Measurements from ENCODE around the gene IARS1.

The IARS1 gene

GRCh38 chr9:92295240-92295790, 1.8 kb upstream of the IARS1 start:
- DNase-seq, result no peak

- DNase-seq, result no peak
Observed at GRCh38 chr9:92294297-92294676, 790 bp upstream of the IARS1 start.

DNA sequence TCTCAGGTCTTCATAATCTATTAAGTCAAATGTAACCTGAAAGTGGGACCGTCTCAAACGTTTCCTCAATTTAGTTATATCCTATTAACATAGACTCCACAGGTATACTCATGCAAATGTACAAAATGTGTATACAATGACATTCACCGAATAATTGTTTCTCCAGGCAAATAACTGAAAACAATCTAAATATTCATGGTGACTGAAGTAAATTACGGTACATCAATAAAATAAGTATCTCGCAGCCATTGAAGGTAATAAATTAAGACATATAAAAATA, 482 bp downstream of the IARS1 start:
- DNase-seq, result no peak

- no peak for DNase-seq
Observed at GRCh38 chr9:92292338-92293074, 991 bp downstream of the IARS1 start.

- no peak for DNase-seq
Observed at GRCh38 chr9:92291577-92291976, 1.9 kb downstream of the IARS1 start.

DNA sequence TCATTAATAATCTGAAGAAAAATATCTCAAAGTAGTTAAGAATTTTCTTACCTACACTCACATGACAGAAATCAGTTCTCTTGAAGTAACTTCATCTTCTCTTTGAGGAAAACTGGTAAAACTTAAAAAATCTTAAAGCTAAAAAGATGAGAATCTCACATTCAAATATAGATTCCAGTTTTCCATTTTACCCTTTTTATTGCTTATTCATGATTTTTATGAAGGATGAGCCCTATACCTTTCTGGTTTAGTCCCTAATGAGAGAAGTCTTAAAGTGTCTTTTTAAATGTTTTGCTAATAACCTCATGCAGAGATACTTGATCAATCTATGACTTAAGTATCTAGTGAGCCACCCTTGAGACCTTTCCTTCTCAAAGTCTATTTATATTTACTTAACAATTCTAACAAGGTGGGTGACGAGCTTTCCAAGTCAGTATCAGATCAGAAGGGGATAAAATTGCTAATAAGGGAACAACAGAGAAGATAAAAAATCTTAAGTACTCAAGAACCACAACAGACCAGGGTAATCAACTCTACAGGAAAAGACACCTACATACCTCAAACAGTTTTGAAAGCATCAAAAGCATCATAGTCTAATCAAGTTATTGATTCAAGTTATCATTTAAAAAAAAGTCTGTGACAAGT, 2.6 kb downstream of the IARS1 start:
- DNase-seq, result no peak

DNA sequence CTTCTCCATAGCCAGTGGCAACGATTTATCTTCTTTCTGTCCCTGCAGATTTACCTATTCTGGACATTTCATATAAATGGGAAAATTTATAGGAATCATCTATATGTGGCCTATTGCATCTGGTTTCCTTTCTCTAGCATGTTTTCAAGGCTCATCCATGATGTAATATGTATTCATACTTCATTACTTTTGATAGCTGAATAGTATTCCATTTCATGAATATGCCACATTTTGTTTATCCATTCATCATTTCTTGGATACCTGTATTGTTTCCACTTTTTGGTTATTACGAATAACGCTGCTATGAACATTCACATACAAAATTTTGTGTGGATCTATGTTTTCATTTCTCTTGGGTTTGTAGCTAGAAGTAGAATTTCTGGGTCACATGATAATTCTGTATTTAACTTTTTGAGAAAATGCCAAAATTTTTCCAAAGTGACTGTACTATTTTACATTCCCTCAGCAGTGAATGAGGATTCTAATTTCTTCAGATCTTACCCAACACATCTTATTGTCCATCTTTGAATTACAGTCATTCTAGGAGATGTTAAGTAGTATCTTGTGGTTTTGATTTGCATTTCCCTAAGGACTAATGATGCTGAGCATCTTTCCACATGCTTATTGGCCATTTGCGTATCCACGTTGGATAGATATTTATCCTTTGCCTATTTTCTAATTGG, 3.6 kb downstream of the IARS1 start:
- no peak for DNase-seq

- no peak for DNase-seq
Observed at GRCh38 chr9:92279302-92279701, 14.2 kb downstream of the IARS1 start.

DNA sequence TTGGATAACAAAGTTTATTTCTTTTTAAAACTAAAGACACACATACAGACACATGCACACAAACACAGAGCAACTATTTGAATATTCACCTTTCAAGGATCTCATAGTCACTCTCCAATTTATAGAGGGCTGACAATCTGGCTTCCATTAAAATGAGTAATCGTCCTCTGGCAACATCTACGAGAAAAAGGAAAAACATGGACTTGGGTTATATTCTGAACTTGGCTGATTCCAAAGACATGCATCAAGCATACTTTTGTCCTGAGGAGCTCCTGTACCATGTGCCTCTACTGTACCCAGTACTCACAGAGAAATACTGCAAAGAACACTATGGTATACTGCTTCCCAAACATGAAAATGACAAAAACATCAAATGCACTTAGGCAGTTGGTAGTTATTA, 15.4 kb downstream of the IARS1 start:
- DNase-seq, result no peak

DNA sequence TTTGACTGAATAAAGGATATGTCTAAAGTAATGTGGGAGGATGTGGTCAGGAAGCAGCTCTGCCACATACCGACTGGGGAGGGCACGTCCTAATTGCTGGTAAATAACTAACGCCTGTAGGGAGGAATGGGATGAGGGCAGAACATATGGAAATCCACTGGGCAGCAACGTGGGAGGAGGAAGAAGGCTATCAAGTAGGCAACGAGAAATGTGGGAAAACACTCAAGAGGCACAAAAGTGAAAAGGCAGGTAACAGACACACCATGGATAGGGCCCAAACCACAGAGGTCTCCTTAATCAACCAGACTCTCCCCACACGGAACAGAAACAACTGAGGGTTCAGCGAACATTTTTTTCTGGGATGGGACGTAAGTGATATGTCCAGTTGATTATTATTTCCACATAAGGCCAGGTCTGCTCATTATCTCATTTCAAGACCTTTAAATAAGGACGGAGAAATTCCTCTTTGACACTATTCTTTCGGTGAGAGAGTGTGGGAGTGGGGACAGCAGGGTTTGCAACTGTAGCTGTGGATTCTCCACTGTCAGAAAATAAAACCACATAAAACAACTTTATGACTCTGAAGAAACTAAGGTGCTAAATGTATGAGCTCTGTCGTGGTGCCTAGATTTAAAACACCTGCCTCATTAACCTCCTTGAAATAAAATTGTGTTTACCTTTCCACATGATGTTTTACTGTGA, 17.0 kb downstream of the IARS1 start:
- DNase-seq, result no peak

DNA sequence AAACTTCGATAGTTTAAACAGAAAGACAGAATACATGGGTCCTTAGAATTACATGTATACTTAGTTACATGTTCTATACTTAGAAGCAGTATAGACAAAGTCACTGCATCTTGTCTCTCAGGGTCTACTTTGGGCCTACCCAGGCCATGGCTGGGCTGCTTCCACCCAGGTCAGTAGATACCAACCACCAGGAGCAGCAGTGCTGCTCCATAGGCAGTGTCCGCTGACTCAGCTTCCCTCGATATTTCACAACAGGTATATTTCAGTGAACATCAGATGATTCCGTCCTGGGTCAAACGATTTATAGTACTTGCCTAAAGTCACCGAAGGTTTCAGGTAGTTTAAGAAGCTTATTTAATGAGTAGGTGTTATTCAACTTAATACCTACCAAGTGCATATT, 18.0 kb downstream of the IARS1 start:
- no peak for DNase-seq

- DNase-seq, result no peak
Observed at GRCh38 chr9:92270511-92270910, 23.0 kb downstream of the IARS1 start.

DNA sequence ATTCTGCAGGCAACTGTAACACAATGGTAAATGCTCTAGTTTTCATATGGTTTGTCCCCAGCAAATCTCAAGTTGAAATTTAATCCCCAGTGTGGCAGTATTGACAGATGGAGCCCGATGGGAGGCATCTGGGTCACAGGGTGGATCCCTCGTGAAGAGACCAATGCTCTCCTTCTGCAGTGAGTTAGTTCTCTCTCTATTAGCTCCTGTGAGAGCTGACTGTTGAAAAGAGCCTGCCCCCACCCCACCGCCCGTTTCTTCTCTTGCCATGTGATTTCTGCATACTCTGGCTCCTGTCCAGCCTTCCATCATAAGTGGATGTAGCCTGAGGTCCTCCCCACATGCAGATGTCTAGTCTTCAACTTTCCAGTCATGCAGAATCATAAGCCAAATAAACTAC, 27.0 kb downstream of the IARS1 start:
- no peak for DNase-seq

DNA sequence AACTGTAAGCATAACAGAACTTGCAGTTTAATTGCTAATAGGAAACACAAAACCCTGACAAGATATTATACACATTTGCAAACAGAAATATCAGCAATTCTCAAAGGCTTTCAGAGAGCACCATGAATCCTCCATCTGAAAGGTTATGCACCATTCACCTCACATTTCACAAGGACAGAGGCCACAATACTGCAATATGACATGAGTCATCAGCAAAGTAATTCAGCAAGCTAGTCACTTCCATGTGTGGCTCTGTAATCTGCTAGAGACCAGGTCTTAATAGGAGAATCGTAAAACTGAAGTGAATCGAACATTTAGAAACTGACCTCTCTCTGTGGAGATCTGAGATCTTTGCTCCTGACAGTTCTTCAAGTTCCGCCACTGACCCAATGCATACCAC, 28.3 kb downstream of the IARS1 start:
- no peak for DNase-seq

- DNase-seq, result no peak
Observed at GRCh38 chr9:92263131-92263530, 30.4 kb downstream of the IARS1 start.

DNA sequence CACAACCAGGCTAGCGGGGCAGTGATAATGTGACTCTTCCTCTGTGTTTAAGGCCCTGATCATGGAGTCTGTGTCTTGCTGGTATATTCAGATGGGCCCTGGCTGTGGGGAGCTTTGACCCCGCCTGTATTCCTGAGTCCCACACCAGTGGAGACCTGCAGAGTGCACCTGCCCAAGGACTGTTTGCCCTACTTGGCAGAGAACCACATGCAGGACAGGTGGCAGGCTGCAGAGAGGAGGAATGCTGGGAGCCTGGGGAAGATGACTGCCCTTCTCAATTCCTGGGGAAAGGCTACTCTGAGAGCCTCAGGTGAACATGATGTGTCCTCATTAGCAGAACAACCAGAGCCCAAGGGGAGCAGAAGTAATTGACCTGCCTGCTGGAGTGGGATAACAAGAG, 36.2 kb downstream of the IARS1 start:
- no peak for DNase-seq

DNA sequence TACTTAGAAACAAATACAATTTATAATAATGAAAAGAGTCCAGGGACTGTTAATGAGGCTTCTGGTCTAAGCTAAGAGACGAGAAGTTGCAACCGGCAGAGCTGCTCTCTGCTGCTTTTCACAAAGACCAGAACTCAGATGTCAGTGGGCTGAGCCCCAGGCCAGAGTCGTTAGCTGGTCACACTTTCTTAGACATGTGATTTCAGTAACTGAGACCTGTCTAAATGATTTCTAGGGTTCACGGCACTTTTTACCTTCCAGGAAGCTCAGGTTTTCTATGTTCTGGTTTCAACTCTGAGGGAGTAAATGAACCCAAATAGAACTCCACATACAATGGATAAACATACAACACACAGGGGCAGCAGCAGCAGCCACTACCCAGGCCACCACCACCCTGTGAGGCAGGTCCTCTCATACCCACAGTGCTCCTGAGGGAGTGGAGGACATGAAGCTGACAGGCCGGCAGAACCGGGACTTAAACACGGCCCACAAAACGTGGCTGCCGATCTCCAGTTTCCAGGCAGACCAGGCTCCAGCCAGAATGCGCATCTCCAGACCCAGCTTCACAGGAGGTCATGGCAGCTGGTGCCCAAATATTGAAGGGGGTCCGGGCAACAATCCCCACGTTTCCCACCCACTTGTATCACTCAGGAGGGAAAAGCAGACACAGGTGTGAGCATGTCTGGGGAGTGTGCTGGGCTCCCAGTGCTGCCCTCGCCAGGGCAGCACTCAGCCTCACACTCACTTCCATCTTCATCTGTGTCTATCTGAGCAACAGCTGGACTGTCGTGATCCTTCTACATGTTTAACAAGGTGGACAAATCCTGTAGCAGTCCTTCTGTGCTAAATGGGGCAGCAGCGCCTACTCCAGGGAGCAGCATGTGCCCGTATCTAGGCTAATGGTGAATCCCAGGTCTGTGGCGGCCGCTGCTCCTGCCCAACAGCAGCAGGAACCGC, 38.8 kb downstream of the IARS1 start:
- no peak for DNase-seq

DNA sequence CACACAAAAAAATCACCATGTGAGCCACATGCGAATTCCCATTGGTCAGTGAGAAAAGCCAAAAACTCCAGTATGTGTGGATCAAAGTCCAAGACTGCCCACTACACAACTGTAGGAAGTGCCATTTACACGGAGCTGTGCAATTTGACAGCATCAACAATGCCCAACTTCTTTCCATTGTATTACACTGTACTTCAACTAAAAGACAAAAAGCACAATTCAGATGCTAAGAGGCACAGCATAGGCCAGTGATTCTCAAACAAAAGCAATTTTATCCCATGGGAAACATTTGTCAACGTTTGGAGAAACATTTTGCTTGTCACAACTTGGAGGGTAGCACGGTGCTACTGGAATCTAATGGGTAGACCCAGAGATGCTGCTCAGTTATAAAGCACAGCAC, 39.8 kb downstream of the IARS1 start:
- no peak for DNase-seq

DNA sequence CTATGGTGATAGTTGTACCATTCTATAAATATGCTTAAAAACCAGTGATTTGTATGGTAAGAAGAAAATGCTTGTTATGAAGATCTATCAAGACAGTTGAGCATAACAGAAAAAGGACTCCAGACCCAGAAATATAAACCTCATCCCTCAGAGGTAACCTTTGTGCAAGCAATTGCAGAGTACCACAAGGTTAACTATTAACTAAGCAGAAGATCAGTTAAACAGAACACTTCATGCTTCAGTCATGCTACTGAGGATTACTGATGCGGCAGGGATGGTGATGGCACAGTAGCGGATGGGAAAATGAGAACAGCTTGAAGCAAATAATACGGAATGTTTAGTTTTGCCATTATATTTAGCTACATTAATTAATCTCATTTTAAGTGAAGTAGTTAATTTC, 45.5 kb downstream of the IARS1 start:
- DNase-seq, result no peak

- DNase-seq, result no peak
Observed at GRCh38 chr9:92247296-92247695, 46.2 kb downstream of the IARS1 start.

GRCh38 chr9:92245005-92245797, 48.3 kb downstream of the IARS1 start:
- no peak for DNase-seq
